OCI-LY1 (cell line): Measurements from ENCODE around the gene PARD3B.

Source experiments
- H2AFZ ChIP-seq: fragments of 200-600 bp; sonication (generic), shearing (Covaris generic); 2 replicates; pipeline ENCODE4 v1.6.0; 2014; ENCODE audit warnings: antibody characterized with exemption, mild to moderate bottlenecking, low read length
- H3F3A ChIP-seq: fragments of 200-600 bp; sonication (generic), shearing (Covaris generic); 2 replicates; pipeline ENCODE4 v1.6.0; 2014; ENCODE audit warnings: mild to moderate bottlenecking, antibody characterized with exemption, low read length, moderate library complexity; ENCODE audit not compliant: insufficient read depth
- H3K27ac ChIP-seq: fragments of 200-600 bp; sonication (generic); 2 replicates; pipeline ENCODE4 v1.5.1; 2014; ENCODE audit warnings: low read length, mixed run types, mild to moderate bottlenecking, low read depth; ENCODE audit not compliant: poor library complexity, severe bottlenecking
- H3K27me3 ChIP-seq: fragments of 200-600 bp; sonication (generic); 2 replicates; pipeline ENCODE4 v1.6.0; 2014; ENCODE audit warnings: antibody characterized with exemption, mild to moderate bottlenecking, low read length, moderate library complexity; ENCODE audit not compliant: insufficient read depth
- H3K36me3 ChIP-seq: fragments of 200-600 bp; sonication (generic); 2 replicates; pipeline ENCODE4 v1.6.1; 2014; ENCODE audit warnings: mild to moderate bottlenecking, antibody characterized with exemption, low read length, moderate library complexity, mixed read lengths; ENCODE audit not compliant: insufficient read depth
- H3K4me1 ChIP-seq: fragments of 200-600 bp; sonication (generic); 2 replicates; pipeline ENCODE4 v1.5.1; 2014; ENCODE audit warnings: mild to moderate bottlenecking, low read length, moderate library complexity; ENCODE audit not compliant: insufficient read depth, severe bottlenecking
- H3K4me2 ChIP-seq: fragments of 200-600 bp; sonication (generic), shearing (Covaris generic); 2 replicates; pipeline ENCODE4 v1.6.1; 2014; ENCODE audit warnings: low read length
- H3K4me3 ChIP-seq: fragments of 200-600 bp; sonication (generic); 2 replicates; pipeline ENCODE4 v1.5.1; 2014; ENCODE audit warnings: low read length, low read depth, mild to moderate bottlenecking, mixed read lengths; ENCODE audit not compliant: poor library complexity, severe bottlenecking
- H3K79me2 ChIP-seq: fragments of 200-600 bp; shearing (Covaris generic); 2 replicates; pipeline ENCODE4 v1.6.1; 2016; ENCODE audit warnings: mixed run types, low read length, mixed read lengths; ENCODE audit not compliant: insufficient read depth
- H3K9ac ChIP-seq: fragments of 200-600 bp; sonication (generic), shearing (Covaris generic); 2 replicates; pipeline ENCODE4 v1.6.1; 2014; ENCODE audit warnings: mild to moderate bottlenecking, low read length, mixed read lengths
- H3K9me2 ChIP-seq: fragments of 200-600 bp; sonication (generic), shearing (Covaris generic); 2 replicates; pipeline ENCODE4 v1.6.1; 2014; ENCODE audit warnings: low read depth, mild to moderate bottlenecking, low read length, mixed read lengths
- H3K9me3 ChIP-seq: fragments of 200-600 bp; shearing (Covaris generic); 2 replicates; pipeline ENCODE4 v1.6.1; 2014; ENCODE audit warnings: low read length, mixed read lengths
- H4K20me1 ChIP-seq: fragments of 200-600 bp; sonication (generic), shearing (Covaris generic); 2 replicates; pipeline ENCODE4 v1.6.0; 2016; ENCODE audit warnings: mild to moderate bottlenecking, low read length; ENCODE audit not compliant: insufficient read depth
- CTCF ChIP-seq: fragments of 200-600 bp; sonication (generic), shearing (Covaris generic); IDR thresholded peaks from 2 replicates; pipeline ENCODE4 v1.5.1; 2017; ENCODE audit warnings: mild to moderate bottlenecking, antibody characterized with exemption, low read length, moderate library complexity, mixed read lengths
- EZH2 ChIP-seq: fragments of 200-600 bp; sonication (generic), shearing (Covaris generic); IDR thresholded peaks from 2 replicates; pipeline ENCODE4 v1.8.0; 2017; ENCODE audit warnings: borderline replicate concordance, mixed run types, mild to moderate bottlenecking, antibody characterized with exemption, low read length, moderate library complexity, mixed read lengths

The PARD3B gene

GRCh38 chr2:205375461-205376448, 830.5 kb downstream of the PARD3B start:
- Histone ChIP-seq H4K20me1 (no peaks in the 10 kb centered on the region), H3K27ac (no peak overlapping the region), H3K4me2 (no peak overlapping the region), H3K36me3 (no peaks in the 10 kb centered on the region), H3K4me1 (no peaks in the 10 kb centered on the region), H3F3A (no peaks in the 10 kb centered on the region), H3K27me3 (no peaks in the 10 kb centered on the region), H3K4me3 (no peak overlapping the region), H3K79me2 (no peaks in the 10 kb centered on the region), H3K9me3 (no peaks in the 10 kb centered on the region), H2AFZ (no peak overlapping the region), H3K9me2 (no peaks in the 10 kb centered on the region), H3K9ac (no peak overlapping the region)
- TF ChIP-seq CTCF = no peak
- no peak for TF ChIP-seq EZH2

- H3F3A ChIP-seq = no peaks in the 10 kb centered on the region
- no peaks in the 10 kb centered on the region for H4K20me1 ChIP-seq
- no peaks in the 10 kb centered on the region for H3K9me3 ChIP-seq
- H3K9ac ChIP-seq = no peak overlapping the region
- H3K4me1 ChIP-seq = no peaks in the 10 kb centered on the region
- TF ChIP-seq CTCF = no peak
- TF ChIP-seq EZH2 = no peak
- no peak overlapping the region for H2AFZ ChIP-seq
- H3K9me2 ChIP-seq = no peaks in the 10 kb centered on the region
- no peaks in the 10 kb centered on the region for H3K36me3 ChIP-seq
- no peak overlapping the region for H3K4me2 ChIP-seq
- H3K79me2 ChIP-seq = no peaks in the 10 kb centered on the region
- H3K27ac ChIP-seq = no peak overlapping the region
- no peak overlapping the region for H3K4me3 ChIP-seq
- no peaks in the 10 kb centered on the region for H3K27me3 ChIP-seq
Measured at GRCh38 chr2:205377324-205377723, 832.0 kb downstream of the PARD3B start.

- Histone ChIP-seq H3K9ac (no peak overlapping the region), H3K9me2 (no peaks in the 10 kb centered on the region), H3K4me1 (no peaks in the 10 kb centered on the region), H3K9me3 (no peaks in the 10 kb centered on the region), H3K27me3 (peaks cover 4% of the 10 kb centered on the region; the same call in 1 of the 2 replicates), H3K79me2 (no peaks in the 10 kb centered on the region), H3K36me3 (no peaks in the 10 kb centered on the region), H3F3A (no peaks in the 10 kb centered on the region), H3K27ac (no peak overlapping the region), H4K20me1 (no peaks in the 10 kb centered on the region), H3K4me3 (no peak overlapping the region), H3K4me2 (no peak overlapping the region), H2AFZ (no peak overlapping the region)
- TF ChIP-seq CTCF (no peak), EZH2 (no peak)
Measured at GRCh38 chr2:205383601-205384000, 838.3 kb downstream of the PARD3B start.
